OCI-LY1 (cell line): ENCODE results near the gene KLF18.

Experiments
- EZH2 ChIP-seq: fragments of 200-600 bp; sonication (generic), shearing (Covaris generic); IDR thresholded peaks from 2 replicates; pipeline ENCODE4 v1.8.0; 2017; ENCODE audit warnings: borderline replicate concordance, mixed run types, mild to moderate bottlenecking, antibody characterized with exemption, low read length, moderate library complexity, mixed read lengths
- TF ChIP-seq, protein P1 (sequence below): fragments of 200-600 bp; sonication (generic), shearing (Covaris generic); IDR thresholded peaks from 2 replicates; pipeline ENCODE4 v1.5.1; 2017; ENCODE audit warnings: mild to moderate bottlenecking, antibody characterized with exemption, low read length, moderate library complexity, mixed read lengths

- TF ChIP-seq, protein P1, sequence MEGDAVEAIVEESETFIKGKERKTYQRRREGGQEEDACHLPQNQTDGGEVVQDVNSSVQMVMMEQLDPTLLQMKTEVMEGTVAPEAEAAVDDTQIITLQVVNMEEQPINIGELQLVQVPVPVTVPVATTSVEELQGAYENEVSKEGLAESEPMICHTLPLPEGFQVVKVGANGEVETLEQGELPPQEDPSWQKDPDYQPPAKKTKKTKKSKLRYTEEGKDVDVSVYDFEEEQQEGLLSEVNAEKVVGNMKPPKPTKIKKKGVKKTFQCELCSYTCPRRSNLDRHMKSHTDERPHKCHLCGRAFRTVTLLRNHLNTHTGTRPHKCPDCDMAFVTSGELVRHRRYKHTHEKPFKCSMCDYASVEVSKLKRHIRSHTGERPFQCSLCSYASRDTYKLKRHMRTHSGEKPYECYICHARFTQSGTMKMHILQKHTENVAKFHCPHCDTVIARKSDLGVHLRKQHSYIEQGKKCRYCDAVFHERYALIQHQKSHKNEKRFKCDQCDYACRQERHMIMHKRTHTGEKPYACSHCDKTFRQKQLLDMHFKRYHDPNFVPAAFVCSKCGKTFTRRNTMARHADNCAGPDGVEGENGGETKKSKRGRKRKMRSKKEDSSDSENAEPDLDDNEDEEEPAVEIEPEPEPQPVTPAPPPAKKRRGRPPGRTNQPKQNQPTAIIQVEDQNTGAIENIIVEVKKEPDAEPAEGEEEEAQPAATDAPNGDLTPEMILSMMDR = no peak
- TF ChIP-seq EZH2 = no peak
Measured at GRCh38 chr1:44134071-44134920, 7.1 kb downstream of the KLF18 start.
